ENCODE results near the gene PGM2.

PGM2 gene

GRCh38 chr4:37867102-37867501, 40.6 kb downstream of the PGM2 start:
- no peak for DNase-seq

- DNase-seq, result no peak
These were observed 41.8 kb downstream of the PGM2 start for GRCh38 chr4:37868238-37868637.

- DNase-seq, result no peak
These were observed 46.0 kb downstream of the PGM2 start for GRCh38 chr4:37872310-37872988.

GRCh38 chr4:37873386-37873785, 46.9 kb downstream of the PGM2 start:
- no peak for DNase-seq

GRCh38 chr4:37876156-37876555, 49.7 kb downstream of the PGM2 start:
- no peak for DNase-seq

GRCh38 chr4:37879365-37879764, 52.9 kb downstream of the PGM2 start:
- no peak for DNase-seq

GRCh38 chr4:37881811-37882210, 55.3 kb downstream of the PGM2 start:
- DNase-seq, result no peak

- no peak for DNase-seq
These were observed 56.3 kb downstream of the PGM2 start for GRCh38 chr4:37882665-37883296.

- DNase-seq, result no peak
These were observed 58.5 kb downstream of the PGM2 start for GRCh38 chr4:37884855-37885487.

GRCh38 chr4:37885496-37885895, 59.0 kb downstream of the PGM2 start:
- no peak for DNase-seq

- DNase-seq, result peak; percentile 23 to 54
These were observed 63.6 kb downstream of the PGM2 start for GRCh38 chr4:37889849-37890800.

- DNase-seq, result peak; percentile 38 to 57
These were observed 64.3 kb downstream of the PGM2 start, which contains the start of gene TBC1D1 for GRCh38 chr4:37890801-37891259. TBC1D1 (plus strand) TSS chr4:37891084; CDS start chr4:37902096, 11,012 bp downstream.

- peak; percentile 51 to 64 for DNase-seq
These were observed 65.0 kb downstream of the PGM2 start for GRCh38 chr4:37891260-37892159.

GRCh38 chr4:37892641-37893040, 66.2 kb downstream of the PGM2 start:
- DNase-seq, result no peak

- DNase-seq, result no peak
These were observed 66.7 kb downstream of the PGM2 start for GRCh38 chr4:37893164-37893563.

GRCh38 chr4:37895271-37895670, 68.8 kb downstream of the PGM2 start:
- DNase-seq, result no peak

- DNase-seq, result no peak
These were observed 69.8 kb downstream of the PGM2 start for GRCh38 chr4:37896206-37896860.

GRCh38 chr4:37902212-37902611, 75.7 kb downstream of the PGM2 start:
- no peak for DNase-seq

GRCh38 chr4:37902738-37903693, 76.5 kb downstream of the PGM2 start:
- DNase-seq, result no peak

- peak in 1 of 2 experiments; percentile 54 for DNase-seq
These were observed 77.4 kb downstream of the PGM2 start for GRCh38 chr4:37903901-37904300.
